T-helper 2 cell treated with Interferon-gamma antibody and Interleukin-4, amounts not matched to agents 5 μg/mL and 100 μg/mL, for 36 hours (primary cell): Measurements from ENCODE around the gene ATP8B2.
"Not testable (repeated sequence)": the region's sequence is repeated elsewhere in the genome, so short reads cannot be mapped to it uniquely, and the experiment has no call there.

Experiments used
- DNase-seq: peaks from one replicate; pipeline ENCODE4 v3.0.0; 2021; ENCODE audit warnings: low spot score
- H3K27ac Mint-ChIP-seq: one replicate; pipeline ENCODE4 v1.8.0; 2021; ENCODE audit warnings: mild to moderate bottlenecking, mixed read lengths
- H3K27me3 Mint-ChIP-seq: one replicate; pipeline ENCODE4 v1.8.0; 2021; ENCODE audit warnings: low read depth, mixed read lengths
- H3K36me3 Mint-ChIP-seq: one replicate; pipeline ENCODE4 v1.8.0; 2021; ENCODE audit warnings: low read depth, mixed read lengths
- H3K4me1 Mint-ChIP-seq: one replicate; pipeline ENCODE4 v1.8.0; 2021; ENCODE audit warnings: low read depth, mixed read lengths
- H3K4me3 Mint-ChIP-seq: one replicate; pipeline ENCODE4 v1.8.0; 2022; ENCODE audit warnings: mild to moderate bottlenecking, moderate library complexity, mixed read lengths
- H3K9me3 Mint-ChIP-seq: one replicate; pipeline ENCODE4 v1.8.0; 2021; ENCODE audit warnings: mixed read lengths

Gene ATP8B2, protein sequence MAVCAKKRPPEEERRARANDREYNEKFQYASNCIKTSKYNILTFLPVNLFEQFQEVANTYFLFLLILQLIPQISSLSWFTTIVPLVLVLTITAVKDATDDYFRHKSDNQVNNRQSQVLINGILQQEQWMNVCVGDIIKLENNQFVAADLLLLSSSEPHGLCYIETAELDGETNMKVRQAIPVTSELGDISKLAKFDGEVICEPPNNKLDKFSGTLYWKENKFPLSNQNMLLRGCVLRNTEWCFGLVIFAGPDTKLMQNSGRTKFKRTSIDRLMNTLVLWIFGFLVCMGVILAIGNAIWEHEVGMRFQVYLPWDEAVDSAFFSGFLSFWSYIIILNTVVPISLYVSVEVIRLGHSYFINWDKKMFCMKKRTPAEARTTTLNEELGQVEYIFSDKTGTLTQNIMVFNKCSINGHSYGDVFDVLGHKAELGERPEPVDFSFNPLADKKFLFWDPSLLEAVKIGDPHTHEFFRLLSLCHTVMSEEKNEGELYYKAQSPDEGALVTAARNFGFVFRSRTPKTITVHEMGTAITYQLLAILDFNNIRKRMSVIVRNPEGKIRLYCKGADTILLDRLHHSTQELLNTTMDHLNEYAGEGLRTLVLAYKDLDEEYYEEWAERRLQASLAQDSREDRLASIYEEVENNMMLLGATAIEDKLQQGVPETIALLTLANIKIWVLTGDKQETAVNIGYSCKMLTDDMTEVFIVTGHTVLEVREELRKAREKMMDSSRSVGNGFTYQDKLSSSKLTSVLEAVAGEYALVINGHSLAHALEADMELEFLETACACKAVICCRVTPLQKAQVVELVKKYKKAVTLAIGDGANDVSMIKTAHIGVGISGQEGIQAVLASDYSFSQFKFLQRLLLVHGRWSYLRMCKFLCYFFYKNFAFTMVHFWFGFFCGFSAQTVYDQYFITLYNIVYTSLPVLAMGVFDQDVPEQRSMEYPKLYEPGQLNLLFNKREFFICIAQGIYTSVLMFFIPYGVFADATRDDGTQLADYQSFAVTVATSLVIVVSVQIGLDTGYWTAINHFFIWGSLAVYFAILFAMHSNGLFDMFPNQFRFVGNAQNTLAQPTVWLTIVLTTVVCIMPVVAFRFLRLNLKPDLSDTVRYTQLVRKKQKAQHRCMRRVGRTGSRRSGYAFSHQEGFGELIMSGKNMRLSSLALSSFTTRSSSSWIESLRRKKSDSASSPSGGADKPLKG

GRCh38 chr1:154324669-154325582, at the start of gene ATP8B2:
TSS of gene ATP8B2 (plus strand) at chr1:154325525. CDS start at chr1:154328142, 2,617 bp downstream.
- Mint-ChIP-seq H3K4me3 (peak within 1 kb of the TSS; percentile 99), H3K9me3 (no peaks in the 10 kb centered on the region), H3K4me1 (peaks cover 41% of the 10 kb centered on the region)

GRCh38 chr1:154276797-154277196, 48.5 kb upstream of the ATP8B2 start:
- no peak for DNase-seq
- no peaks in the 10 kb centered on the region for H3K9me3 Mint-ChIP-seq
- peaks cover 16% of the 10 kb centered on the region for H3K4me1 Mint-ChIP-seq
- peaks cover 24% of the 10 kb centered on the region for H3K36me3 Mint-ChIP-seq
- no peaks in the 10 kb centered on the region for H3K27me3 Mint-ChIP-seq
- no peak overlapping the region for H3K27ac Mint-ChIP-seq
- H3K4me3 Mint-ChIP-seq = no peak overlapping the region

More at GRCh38 chr1:154324669-154325582, at the start of gene ATP8B2:
- H3K27me3 Mint-ChIP-seq = peaks cover 25% of the 10 kb centered on the region
- H3K36me3 Mint-ChIP-seq = peaks cover 9% of the 10 kb centered on the region
- DNase-seq = peak; percentile 80
- peak within 1 kb of the TSS; percentile 91 for H3K27ac Mint-ChIP-seq

DNA sequence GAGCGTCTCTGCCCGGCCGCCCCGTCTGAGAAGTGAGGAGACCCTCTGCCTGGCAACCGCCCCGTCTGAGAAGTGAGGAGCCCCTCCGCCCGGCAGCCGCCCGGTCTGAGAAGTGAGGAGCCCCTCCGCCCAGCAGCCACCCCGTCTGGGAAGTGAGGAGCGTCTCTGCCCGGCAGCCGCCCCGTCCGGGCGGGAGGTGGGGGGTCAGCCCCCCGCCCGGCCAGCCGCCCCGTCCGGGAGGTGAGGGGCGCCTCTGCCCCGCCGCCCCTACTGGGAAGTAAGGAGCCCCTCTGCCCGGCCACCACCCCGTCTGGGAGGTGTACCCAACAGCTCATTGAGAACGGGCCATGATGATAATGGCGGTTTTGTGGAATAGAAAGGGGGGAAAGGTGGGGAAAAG, 37.7 kb upstream of the ATP8B2 start:
- peaks cover 10% of the 10 kb centered on the region for H3K27me3 Mint-ChIP-seq
- not testable (repeated sequence) for H3K27ac Mint-ChIP-seq, H3K9me3 Mint-ChIP-seq, H3K4me1 Mint-ChIP-seq, H3K4me3 Mint-ChIP-seq, H3K36me3 Mint-ChIP-seq, DNase-seq

- peaks cover 2% of the 10 kb centered on the region for H3K36me3 Mint-ChIP-seq
- H3K27ac Mint-ChIP-seq = no peak overlapping the region
- no peak for DNase-seq
- no peak overlapping the region for H3K4me3 Mint-ChIP-seq
- H3K4me1 Mint-ChIP-seq = no peaks in the 10 kb centered on the region
- peaks cover 12% of the 10 kb centered on the region for H3K27me3 Mint-ChIP-seq
- H3K9me3 Mint-ChIP-seq = peaks cover 10% of the 10 kb centered on the region
Observed at GRCh38 chr1:154288661-154289060, 36.7 kb upstream of the ATP8B2 start.

DNA sequence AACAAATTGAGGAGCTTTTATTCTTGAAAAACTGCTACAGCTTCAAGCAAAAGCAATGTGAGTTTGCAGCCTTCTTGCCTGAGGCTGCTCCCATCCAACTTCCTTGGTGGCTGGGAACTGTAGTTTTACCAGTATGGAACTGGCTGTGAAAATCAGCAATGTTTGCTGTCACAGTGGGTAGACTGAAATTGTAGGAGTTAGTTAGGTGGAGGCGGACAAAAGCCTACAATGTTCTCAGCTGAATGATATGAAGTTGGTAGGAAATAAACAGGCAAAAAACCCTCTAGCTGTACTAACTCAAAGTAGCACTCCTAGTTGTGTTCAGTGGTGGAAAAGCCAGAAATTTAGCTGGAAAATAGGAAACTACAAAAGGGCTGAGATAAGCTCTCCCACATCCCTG, 34.4 kb upstream of the ATP8B2 start:
- H3K4me1 Mint-ChIP-seq = no peaks in the 10 kb centered on the region
- peaks cover 21% of the 10 kb centered on the region for H3K9me3 Mint-ChIP-seq
- DNase-seq = no peak
- no peak overlapping the region for H3K27ac Mint-ChIP-seq
- peaks cover 12% of the 10 kb centered on the region for H3K27me3 Mint-ChIP-seq
- H3K36me3 Mint-ChIP-seq = peaks cover 8% of the 10 kb centered on the region
- no peak overlapping the region for H3K4me3 Mint-ChIP-seq

DNA sequence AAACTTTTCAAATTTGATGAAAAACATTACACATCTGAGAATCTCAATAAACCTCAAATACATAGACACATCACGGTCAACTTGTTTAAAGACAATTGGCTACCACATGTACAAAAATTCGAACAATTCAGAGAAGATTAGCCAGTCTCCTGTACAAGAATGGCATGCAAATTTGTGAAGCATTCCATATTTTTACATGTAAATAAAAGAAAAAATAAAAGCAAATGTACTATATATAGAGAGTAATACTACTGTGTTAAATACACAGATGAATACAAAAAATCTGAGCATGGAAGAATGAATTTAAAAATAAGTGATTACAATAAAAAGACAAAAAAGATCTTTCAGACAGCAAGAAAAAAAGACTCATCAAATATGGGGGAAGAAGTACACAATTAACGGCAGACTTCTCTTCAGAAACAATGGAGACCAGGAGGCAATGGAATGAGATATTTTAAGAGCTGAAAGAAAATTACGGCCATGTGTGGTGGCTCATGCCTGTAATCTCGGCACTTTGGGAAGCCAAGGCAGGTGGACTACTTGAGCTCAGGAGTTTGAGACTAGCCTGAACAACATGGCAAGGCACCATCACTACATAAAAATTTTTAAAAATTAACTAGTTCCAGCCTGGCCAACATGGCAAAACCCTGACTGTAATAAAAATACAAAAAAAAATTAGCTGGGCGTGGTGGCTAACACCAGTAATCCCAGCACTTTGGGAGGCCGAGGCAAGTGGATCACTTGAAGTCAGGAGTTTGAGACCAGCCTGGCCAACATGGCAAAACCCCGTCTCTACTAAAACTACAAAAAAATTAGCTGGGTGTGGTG, 29.7 kb upstream of the ATP8B2 start:
- no peak for DNase-seq

DNA sequence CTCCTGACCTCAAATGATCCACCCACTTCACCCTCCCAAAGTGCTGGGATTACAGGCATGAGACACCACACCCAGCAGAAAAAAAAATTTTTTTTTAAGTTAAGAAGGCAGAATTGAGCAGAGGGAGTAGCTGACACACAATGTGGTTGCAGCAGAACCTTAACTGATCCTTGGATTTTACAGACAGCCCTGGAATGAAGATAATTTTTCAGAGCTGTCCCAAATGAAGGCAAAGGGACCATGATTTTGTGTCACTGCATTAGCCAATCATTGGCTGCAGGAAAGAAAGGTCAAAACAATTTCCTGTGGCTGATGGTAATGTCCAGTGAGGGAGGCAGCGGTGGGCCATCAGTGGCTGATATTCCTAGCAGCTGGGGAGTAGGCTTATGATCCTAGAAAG, 23.7 kb upstream of the ATP8B2 start:
- Mint-ChIP-seq H3K4me1 (peaks cover 1% of the 10 kb centered on the region), H3K9me3 (peaks cover 8% of the 10 kb centered on the region), H3K36me3 (no peaks in the 10 kb centered on the region), H3K27me3 (no peaks in the 10 kb centered on the region), H3K27ac (no peak overlapping the region), H3K4me3 (no peak overlapping the region)
- DNase-seq = no peak

More for the DNA sequence above, 29.7 kb upstream of the ATP8B2 start:
- H3K36me3 Mint-ChIP-seq = peaks cover 8% of the 10 kb centered on the region
- H3K9me3 Mint-ChIP-seq = peaks cover 28% of the 10 kb centered on the region
- peaks cover 9% of the 10 kb centered on the region for H3K27me3 Mint-ChIP-seq
- H3K27ac Mint-ChIP-seq = no peak overlapping the region
- H3K4me3 Mint-ChIP-seq = no peak overlapping the region
- no peaks in the 10 kb centered on the region for H3K4me1 Mint-ChIP-seq

GRCh38 chr1:154304664-154305337, 20.5 kb upstream of the ATP8B2 start:
- Mint-ChIP-seq H3K36me3 (no peaks in the 10 kb centered on the region), H3K4me1 (peaks cover 13% of the 10 kb centered on the region), H3K27me3 (no peaks in the 10 kb centered on the region), H3K9me3 (no peaks in the 10 kb centered on the region), H3K4me3 (no peak overlapping the region), H3K27ac (no peak overlapping the region)
- peak; percentile 59 for DNase-seq

DNA sequence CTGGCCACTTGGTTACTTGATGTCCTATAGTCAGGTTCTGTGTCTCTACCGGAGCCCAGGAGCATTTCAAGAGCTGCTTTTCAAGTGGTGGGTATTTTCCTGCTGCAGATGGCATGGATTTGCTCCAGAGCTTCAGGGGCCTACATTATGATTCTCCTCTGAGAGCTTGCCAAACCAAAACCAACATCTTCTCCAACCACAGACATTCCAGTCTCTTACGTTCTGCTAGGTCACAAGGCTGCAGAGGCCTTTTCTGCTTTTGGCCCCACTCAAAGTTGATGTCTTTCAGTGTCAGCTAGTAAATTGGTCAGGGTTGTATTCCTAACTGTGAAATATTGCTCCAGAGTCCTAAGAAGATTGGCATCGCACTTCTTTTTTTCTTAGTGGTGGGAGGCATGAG, 19.2 kb upstream of the ATP8B2 start:
- H3K27me3 Mint-ChIP-seq = no peaks in the 10 kb centered on the region
- H3K4me3 Mint-ChIP-seq = no peak overlapping the region
- DNase-seq = no peak
- H3K36me3 Mint-ChIP-seq = no peaks in the 10 kb centered on the region
- H3K4me1 Mint-ChIP-seq = peaks cover 13% of the 10 kb centered on the region
- no peaks in the 10 kb centered on the region for H3K9me3 Mint-ChIP-seq
- no peak overlapping the region for H3K27ac Mint-ChIP-seq

DNA sequence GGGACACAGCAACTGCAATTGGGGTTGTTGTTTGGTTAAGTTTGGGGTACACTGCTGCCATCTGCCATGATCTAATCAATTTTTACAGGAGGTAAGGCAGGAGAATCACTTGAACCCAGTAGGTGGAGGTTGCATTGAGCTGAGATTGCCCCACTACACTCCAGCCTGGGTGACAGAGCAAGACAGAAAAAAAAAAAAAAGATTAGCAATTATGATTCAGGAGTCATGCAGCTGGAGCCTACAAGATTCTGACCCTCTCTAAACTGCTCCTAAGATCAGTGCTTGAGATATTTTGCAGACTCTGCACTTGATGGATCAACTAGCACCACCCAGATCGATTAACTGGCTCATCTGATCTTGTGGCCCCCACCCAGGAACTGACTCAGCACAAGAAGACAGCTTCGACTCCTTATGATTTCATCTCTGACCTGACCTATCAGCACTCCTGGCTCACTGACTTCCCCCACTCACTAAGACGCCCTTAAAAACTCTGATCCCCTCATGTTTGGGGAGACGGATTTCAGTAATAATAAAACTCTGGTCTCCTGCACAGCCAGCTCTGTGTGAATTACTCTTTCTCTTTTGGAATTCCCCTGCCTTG, 17.6 kb upstream of the ATP8B2 start:
- not testable (repeated sequence) for H3K27me3 Mint-ChIP-seq
- H3K27ac Mint-ChIP-seq = peak overlapping the region; percentile 74

GRCh38 chr1:154309136-154309535, 16.2 kb upstream of the ATP8B2 start:
- not testable (repeated sequence) for H3K27ac Mint-ChIP-seq, H3K9me3 Mint-ChIP-seq, H3K36me3 Mint-ChIP-seq, H3K4me3 Mint-ChIP-seq, H3K27me3 Mint-ChIP-seq, DNase-seq
- H3K4me1 Mint-ChIP-seq = peaks cover 13% of the 10 kb centered on the region

More for the DNA sequence above, 17.6 kb upstream of the ATP8B2 start:
- peak; percentile 40 for DNase-seq
- peaks cover 13% of the 10 kb centered on the region for H3K4me1 Mint-ChIP-seq
- not testable (repeated sequence) for H3K36me3 Mint-ChIP-seq, H3K9me3 Mint-ChIP-seq
- H3K4me3 Mint-ChIP-seq = peak overlapping the region; percentile 15
